DMS153 treated with DMSO at 0.1 percent for 48 hours (cell line): ENCODE data around the gene MRC2.
A peak's percentile ranks its signal among the peaks of the same experiment; 100 is the strongest.

Experiments
- DNase-seq: peaks from one replicate; lab custom pipeline; 2025; ENCODE audit not compliant: unreplicated experiment; lab: John Stamatoyannopoulos, UW

MRC2 gene

GRCh38 chr17:62660629-62661118, 33.2 kb downstream of the MRC2 start:
- DNase-seq, result no peak

GRCh38 chr17:62661337-62661736, 33.9 kb downstream of the MRC2 start:
- DNase-seq, result no peak

- no peak for DNase-seq
These were observed 35.4 kb downstream of the MRC2 start for GRCh38 chr17:62662855-62663254.

GRCh38 chr17:62663304-62663703, 35.8 kb downstream of the MRC2 start:
- no peak for DNase-seq

GRCh38 chr17:62664336-62665120, 37.1 kb downstream of the MRC2 start:
- no peak for DNase-seq

- no peak for DNase-seq
These were observed 38.1 kb downstream of the MRC2 start for GRCh38 chr17:62665599-62665998.

- no peak for DNase-seq
These were observed 38.8 kb downstream of the MRC2 start for GRCh38 chr17:62666061-62666800.

GRCh38 chr17:62666801-62667591, 39.5 kb downstream of the MRC2 start:
- no peak for DNase-seq

- DNase-seq, result no peak
These were observed 40.8 kb downstream of the MRC2 start for GRCh38 chr17:62668091-62668804.

GRCh38 chr17:62670202-62670821, 42.8 kb downstream of the MRC2 start:
- peak; percentile 63 for DNase-seq

- DNase-seq, result peak; percentile 78
These were observed 44.1 kb downstream of the MRC2 start for GRCh38 chr17:62671553-62671952.

- no peak for DNase-seq
These were observed 45.5 kb downstream of the MRC2 start for GRCh38 chr17:62672957-62673356.

- DNase-seq, result no peak
These were observed 46.3 kb downstream of the MRC2 start for GRCh38 chr17:62673614-62674362.

- DNase-seq, result no peak
These were observed 46.9 kb downstream of the MRC2 start for GRCh38 chr17:62674363-62674739.

- DNase-seq, result no peak
These were observed 47.4 kb downstream of the MRC2 start for GRCh38 chr17:62674841-62675240.

GRCh38 chr17:62675260-62675659, 47.8 kb downstream of the MRC2 start:
- no peak for DNase-seq

- DNase-seq, result no peak
These were observed 48.2 kb downstream of the MRC2 start for GRCh38 chr17:62675701-62676100.

- no peak for DNase-seq
These were observed 48.9 kb downstream of the MRC2 start for GRCh38 chr17:62676231-62676943.

GRCh38 chr17:62676952-62677596, 49.6 kb downstream of the MRC2 start:
- DNase-seq, result no peak
